SK-N-SH treated with all-trans-retinoic acid at 6 μM for 48 hours (cell line): ENCODE measurements around the gene CACNA2D3.

ENCODE experiments used
- BACH2 ChIP-seq: fragments of 250-450 bp; sonication (Bioruptor Pico); IDR thresholded peaks from 2 replicates; pipeline ENCODE4 v1.9.0; 2021; ENCODE audit warnings: mild to moderate bottlenecking, borderline replicate concordance
- OSR1 ChIP-seq: fragments of 250-450 bp; sonication (Bioruptor Pico); IDR thresholded peaks from 2 replicates; pipeline ENCODE4 v1.8.0; 2022; ENCODE audit warnings: moderate library complexity, mild to moderate bottlenecking, inconsistent platforms
- RARB ChIP-seq: fragments of 250-450 bp; sonication (Bioruptor Pico); IDR thresholded peaks from 2 replicates; pipeline ENCODE4 v1.8.0; 2021; ENCODE audit warnings: mild to moderate bottlenecking, moderate library complexity
- TCF4 ChIP-seq: fragments of 250-450 bp; sonication (Bioruptor Pico); IDR thresholded peaks from 2 replicates; pipeline ENCODE4 v1.8.0; 2021; ENCODE audit warnings: mild to moderate bottlenecking, moderate library complexity, borderline replicate concordance
- ZC3H10 ChIP-seq: fragments of 250-450 bp; sonication (Bioruptor Pico); IDR thresholded peaks from 2 replicates; pipeline ENCODE4 v1.5.1; 2021; ENCODE audit warnings: mild to moderate bottlenecking, moderate library complexity
- ZNF70 ChIP-seq: fragments of 450-650 bp; formaldehyde crosslinking; IDR thresholded peaks from 2 replicates; pipeline ENCODE4 v1.5.0; 2020; ENCODE audit warnings: mild to moderate bottlenecking, moderate library complexity
- ZNF8 ChIP-seq: fragments of 450-650 bp; formaldehyde crosslinking; IDR thresholded peaks from 2 replicates; pipeline ENCODE4 v1.5.0; 2020; ENCODE audit warnings: mild to moderate bottlenecking, moderate library complexity
- TF ChIP-seq, protein P1 (sequence below): fragments of 250-450 bp; sonication (Bioruptor Pico); IDR thresholded peaks from 2 replicates; pipeline ENCODE4 v1.5.1; 2020; ENCODE audit warnings: low read depth, mild to moderate bottlenecking, moderate library complexity
- TF ChIP-seq, protein P2 (sequence below): fragments of 250-450 bp; sonication (Bioruptor Pico); IDR thresholded peaks from 2 replicates; pipeline ENCODE4 v1.5.0; 2020; ENCODE audit warnings: mild to moderate bottlenecking, moderate library complexity
- TF ChIP-seq, protein P3 (sequence below): fragments of 250-450 bp; sonication (Bioruptor Pico); IDR thresholded peaks from 2 replicates; pipeline ENCODE4 v1.8.0; 2021; ENCODE audit warnings: low read depth, mild to moderate bottlenecking, moderate library complexity, borderline replicate concordance
- TF ChIP-seq, protein P4 (sequence below): fragments of 250-450 bp; sonication (Bioruptor Pico); IDR thresholded peaks from 2 replicates; pipeline ENCODE4 v1.5.1; 2021; ENCODE audit warnings: mild to moderate bottlenecking, moderate library complexity
- TF ChIP-seq, protein P5 (sequence below): fragments of 250-450 bp; sonication (Bioruptor Pico); IDR thresholded peaks from 2 replicates; pipeline ENCODE4 v1.8.0; 2020; ENCODE audit warnings: mild to moderate bottlenecking, moderate library complexity, borderline replicate concordance

DNA sequence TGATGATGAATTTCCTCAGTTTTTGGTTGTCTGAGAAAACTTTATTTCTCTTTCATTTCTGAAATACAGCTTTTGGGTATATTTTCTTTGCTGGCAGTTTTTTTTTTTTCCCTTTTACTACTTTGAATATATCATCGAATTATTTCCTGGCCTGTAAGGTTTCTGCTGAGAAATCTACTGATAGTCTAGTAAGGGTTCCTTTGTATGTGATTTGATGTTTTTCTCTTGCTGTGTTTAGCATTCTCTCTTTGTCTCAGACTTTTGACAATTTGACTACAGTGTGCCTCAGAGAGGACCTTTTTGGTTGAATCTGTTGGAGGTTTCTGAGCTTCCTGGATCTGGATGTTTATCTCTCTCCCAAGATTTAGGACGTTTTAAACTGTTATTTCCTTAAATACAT is 336.0 kb downstream of the CACNA2D3 start:
- TF ChIP-seq, protein P1, sequence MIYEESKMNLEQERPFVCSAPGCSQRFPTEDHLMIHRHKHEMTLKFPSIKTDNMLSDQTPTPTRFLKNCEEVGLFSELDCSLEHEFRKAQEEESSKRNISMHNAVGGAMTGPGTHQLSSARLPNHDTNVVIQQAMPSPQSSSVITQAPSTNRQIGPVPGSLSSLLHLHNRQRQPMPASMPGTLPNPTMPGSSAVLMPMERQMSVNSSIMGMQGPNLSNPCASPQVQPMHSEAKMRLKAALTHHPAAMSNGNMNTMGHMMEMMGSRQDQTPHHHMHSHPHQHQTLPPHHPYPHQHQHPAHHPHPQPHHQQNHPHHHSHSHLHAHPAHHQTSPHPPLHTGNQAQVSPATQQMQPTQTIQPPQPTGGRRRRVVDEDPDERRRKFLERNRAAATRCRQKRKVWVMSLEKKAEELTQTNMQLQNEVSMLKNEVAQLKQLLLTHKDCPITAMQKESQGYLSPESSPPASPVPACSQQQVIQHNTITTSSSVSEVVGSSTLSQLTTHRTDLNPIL (CRISPR knock-in tag): no peak
- TF ChIP-seq, protein P2, sequence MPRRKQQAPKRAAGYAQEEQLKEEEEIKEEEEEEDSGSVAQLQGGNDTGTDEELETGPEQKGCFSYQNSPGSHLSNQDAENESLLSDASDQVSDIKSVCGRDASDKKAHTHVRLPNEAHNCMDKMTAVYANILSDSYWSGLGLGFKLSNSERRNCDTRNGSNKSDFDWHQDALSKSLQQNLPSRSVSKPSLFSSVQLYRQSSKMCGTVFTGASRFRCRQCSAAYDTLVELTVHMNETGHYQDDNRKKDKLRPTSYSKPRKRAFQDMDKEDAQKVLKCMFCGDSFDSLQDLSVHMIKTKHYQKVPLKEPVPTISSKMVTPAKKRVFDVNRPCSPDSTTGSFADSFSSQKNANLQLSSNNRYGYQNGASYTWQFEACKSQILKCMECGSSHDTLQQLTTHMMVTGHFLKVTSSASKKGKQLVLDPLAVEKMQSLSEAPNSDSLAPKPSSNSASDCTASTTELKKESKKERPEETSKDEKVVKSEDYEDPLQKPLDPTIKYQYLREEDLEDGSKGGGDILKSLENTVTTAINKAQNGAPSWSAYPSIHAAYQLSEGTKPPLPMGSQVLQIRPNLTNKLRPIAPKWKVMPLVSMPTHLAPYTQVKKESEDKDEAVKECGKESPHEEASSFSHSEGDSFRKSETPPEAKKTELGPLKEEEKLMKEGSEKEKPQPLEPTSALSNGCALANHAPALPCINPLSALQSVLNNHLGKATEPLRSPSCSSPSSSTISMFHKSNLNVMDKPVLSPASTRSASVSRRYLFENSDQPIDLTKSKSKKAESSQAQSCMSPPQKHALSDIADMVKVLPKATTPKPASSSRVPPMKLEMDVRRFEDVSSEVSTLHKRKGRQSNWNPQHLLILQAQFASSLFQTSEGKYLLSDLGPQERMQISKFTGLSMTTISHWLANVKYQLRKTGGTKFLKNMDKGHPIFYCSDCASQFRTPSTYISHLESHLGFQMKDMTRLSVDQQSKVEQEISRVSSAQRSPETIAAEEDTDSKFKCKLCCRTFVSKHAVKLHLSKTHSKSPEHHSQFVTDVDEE (CRISPR knock-in tag): no peak
- TF ChIP-seq ZC3H10 (CRISPR knock-in tag) (no peak), ZNF8 (CRISPR knock-in tag) (no peak), RARB (CRISPR knock-in tag) (no peak), ZNF70 (CRISPR knock-in tag) (no peak), TCF4 (CRISPR knock-in tag) (no peak), BACH2 (CRISPR knock-in tag) (no peak), OSR1 (no peak)
- TF ChIP-seq, protein P3, sequence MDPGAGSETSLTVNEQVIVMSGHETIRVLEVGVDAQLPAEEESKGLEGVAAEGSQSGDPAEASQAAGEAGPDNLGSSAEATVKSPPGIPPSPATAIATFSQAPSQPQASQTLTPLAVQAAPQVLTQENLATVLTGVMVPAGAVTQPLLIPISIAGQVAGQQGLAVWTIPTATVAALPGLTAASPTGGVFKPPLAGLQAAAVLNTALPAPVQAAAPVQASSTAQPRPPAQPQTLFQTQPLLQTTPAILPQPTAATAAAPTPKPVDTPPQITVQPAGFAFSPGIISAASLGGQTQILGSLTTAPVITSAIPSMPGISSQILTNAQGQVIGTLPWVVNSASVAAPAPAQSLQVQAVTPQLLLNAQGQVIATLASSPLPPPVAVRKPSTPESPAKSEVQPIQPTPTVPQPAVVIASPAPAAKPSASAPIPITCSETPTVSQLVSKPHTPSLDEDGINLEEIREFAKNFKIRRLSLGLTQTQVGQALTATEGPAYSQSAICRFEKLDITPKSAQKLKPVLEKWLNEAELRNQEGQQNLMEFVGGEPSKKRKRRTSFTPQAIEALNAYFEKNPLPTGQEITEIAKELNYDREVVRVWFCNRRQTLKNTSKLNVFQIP (CRISPR knock-in tag): no peak
- TF ChIP-seq, protein P4, sequence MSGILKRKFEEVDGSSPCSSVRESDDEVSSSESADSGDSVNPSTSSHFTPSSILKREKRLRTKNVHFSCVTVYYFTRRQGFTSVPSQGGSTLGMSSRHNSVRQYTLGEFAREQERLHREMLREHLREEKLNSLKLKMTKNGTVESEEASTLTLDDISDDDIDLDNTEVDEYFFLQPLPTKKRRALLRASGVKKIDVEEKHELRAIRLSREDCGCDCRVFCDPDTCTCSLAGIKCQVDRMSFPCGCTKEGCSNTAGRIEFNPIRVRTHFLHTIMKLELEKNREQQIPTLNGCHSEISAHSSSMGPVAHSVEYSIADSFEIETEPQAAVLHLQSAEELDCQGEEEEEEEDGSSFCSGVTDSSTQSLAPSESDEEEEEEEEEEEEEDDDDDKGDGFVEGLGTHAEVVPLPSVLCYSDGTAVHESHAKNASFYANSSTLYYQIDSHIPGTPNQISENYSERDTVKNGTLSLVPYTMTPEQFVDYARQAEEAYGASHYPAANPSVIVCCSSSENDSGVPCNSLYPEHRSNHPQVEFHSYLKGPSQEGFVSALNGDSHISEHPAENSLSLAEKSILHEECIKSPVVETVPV: no peak
- TF ChIP-seq, protein P5, sequence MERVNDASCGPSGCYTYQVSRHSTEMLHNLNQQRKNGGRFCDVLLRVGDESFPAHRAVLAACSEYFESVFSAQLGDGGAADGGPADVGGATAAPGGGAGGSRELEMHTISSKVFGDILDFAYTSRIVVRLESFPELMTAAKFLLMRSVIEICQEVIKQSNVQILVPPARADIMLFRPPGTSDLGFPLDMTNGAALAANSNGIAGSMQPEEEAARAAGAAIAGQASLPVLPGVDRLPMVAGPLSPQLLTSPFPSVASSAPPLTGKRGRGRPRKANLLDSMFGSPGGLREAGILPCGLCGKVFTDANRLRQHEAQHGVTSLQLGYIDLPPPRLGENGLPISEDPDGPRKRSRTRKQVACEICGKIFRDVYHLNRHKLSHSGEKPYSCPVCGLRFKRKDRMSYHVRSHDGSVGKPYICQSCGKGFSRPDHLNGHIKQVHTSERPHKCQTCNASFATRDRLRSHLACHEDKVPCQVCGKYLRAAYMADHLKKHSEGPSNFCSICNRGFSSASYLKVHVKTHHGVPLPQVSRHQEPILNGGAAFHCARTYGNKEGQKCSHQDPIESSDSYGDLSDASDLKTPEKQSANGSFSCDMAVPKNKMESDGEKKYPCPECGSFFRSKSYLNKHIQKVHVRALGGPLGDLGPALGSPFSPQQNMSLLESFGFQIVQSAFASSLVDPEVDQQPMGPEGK (CRISPR knock-in tag): no peak
